Measurements from ENCODE around the gene AUP1. TPM values are rescaled to one million over a fixed set of nuclear protein-coding genes. Genes with fewer than 3 reads are reported as not detected.

AUP1 gene
- total and polyA plus RNA-seq, 9 of the 15 experiments (the other 6 are each of a cell fraction or from before 2014, with no cell fraction given), result 70.7 to 245 (median 165) TPM

DNA sequence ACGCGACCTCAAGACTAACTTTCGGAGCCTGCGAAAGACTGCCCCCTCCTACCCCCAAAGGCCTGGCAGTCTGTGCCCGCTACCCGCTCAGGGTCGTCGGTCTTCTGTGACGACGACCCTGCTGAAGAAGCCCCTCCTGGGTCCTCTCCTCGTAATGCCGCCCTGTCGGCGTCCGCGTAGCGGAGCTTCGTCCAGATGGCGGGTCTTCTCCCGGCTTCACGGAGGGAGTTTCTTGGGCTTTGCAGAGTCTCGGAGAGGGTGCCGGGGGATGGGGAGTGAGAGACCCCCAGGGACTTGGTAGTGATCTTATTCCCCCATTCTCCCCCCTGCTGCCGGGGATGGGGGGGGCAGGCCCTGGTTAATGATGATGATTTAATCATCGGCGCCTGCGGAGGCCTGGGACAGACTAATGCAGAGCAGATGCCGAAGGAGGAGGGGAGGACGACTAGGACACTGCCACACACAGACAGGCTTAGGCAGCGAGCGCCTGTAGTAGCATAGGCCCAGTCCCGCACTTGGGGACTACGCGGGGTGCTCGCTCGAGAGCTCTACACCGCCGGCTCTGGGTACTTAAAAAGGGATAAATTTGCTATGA, 21.5 kb downstream of the AUP1 start (continued):
- TF ChIP-seq, protein P1, sequence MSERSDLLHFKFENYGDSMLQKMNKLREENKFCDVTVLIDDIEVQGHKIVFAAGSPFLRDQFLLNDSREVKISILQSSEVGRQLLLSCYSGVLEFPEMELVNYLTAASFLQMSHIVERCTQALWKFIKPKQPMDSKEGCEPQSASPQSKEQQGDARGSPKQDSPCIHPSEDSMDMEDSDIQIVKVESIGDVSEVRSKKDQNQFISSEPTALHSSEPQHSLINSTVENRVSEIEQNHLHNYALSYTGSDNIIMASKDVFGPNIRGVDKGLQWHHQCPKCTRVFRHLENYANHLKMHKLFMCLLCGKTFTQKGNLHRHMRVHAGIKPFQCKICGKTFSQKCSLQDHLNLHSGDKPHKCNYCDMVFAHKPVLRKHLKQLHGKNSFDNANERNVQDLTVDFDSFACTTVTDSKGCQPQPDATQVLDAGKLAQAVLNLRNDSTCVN (CRISPR knock-in tag; IDR thresholded peaks at IDR 0.05), result no peak
- TF ChIP-seq NFRKB (IDR thresholded peaks at IDR 0.05; ENCODE audit: low read depth) (peak; percentile 62; the same call in 1 of the 2 replicates), ZNF124 (CRISPR knock-in tag; IDR thresholded peaks at IDR 0.05) (no peak), ZNF395 (CRISPR knock-in tag; IDR thresholded peaks at IDR 0.05) (peak; percentile 78; the same call in 1 of the 2 replicates), BRD4 (IDR thresholded peaks at IDR 0.05) (0 out of 2 replicates have a peak, but pooled peaks have one; percentile 62), CBX1 (IDR thresholded peaks at IDR 0.05; ENCODE audit: low read depth) (no peak), HNRNPL (IDR thresholded peaks at IDR 0.05; ENCODE audit: low read depth, low read length) (no peak), ZNF511 (CRISPR knock-in tag; IDR thresholded peaks at IDR 0.05) (no peak), HEY1 (CRISPR knock-in tag; IDR thresholded peaks at IDR 0.05; ENCODE audit: borderline replicate concordance) (no peak)
- TF ChIP-seq, protein P2, sequence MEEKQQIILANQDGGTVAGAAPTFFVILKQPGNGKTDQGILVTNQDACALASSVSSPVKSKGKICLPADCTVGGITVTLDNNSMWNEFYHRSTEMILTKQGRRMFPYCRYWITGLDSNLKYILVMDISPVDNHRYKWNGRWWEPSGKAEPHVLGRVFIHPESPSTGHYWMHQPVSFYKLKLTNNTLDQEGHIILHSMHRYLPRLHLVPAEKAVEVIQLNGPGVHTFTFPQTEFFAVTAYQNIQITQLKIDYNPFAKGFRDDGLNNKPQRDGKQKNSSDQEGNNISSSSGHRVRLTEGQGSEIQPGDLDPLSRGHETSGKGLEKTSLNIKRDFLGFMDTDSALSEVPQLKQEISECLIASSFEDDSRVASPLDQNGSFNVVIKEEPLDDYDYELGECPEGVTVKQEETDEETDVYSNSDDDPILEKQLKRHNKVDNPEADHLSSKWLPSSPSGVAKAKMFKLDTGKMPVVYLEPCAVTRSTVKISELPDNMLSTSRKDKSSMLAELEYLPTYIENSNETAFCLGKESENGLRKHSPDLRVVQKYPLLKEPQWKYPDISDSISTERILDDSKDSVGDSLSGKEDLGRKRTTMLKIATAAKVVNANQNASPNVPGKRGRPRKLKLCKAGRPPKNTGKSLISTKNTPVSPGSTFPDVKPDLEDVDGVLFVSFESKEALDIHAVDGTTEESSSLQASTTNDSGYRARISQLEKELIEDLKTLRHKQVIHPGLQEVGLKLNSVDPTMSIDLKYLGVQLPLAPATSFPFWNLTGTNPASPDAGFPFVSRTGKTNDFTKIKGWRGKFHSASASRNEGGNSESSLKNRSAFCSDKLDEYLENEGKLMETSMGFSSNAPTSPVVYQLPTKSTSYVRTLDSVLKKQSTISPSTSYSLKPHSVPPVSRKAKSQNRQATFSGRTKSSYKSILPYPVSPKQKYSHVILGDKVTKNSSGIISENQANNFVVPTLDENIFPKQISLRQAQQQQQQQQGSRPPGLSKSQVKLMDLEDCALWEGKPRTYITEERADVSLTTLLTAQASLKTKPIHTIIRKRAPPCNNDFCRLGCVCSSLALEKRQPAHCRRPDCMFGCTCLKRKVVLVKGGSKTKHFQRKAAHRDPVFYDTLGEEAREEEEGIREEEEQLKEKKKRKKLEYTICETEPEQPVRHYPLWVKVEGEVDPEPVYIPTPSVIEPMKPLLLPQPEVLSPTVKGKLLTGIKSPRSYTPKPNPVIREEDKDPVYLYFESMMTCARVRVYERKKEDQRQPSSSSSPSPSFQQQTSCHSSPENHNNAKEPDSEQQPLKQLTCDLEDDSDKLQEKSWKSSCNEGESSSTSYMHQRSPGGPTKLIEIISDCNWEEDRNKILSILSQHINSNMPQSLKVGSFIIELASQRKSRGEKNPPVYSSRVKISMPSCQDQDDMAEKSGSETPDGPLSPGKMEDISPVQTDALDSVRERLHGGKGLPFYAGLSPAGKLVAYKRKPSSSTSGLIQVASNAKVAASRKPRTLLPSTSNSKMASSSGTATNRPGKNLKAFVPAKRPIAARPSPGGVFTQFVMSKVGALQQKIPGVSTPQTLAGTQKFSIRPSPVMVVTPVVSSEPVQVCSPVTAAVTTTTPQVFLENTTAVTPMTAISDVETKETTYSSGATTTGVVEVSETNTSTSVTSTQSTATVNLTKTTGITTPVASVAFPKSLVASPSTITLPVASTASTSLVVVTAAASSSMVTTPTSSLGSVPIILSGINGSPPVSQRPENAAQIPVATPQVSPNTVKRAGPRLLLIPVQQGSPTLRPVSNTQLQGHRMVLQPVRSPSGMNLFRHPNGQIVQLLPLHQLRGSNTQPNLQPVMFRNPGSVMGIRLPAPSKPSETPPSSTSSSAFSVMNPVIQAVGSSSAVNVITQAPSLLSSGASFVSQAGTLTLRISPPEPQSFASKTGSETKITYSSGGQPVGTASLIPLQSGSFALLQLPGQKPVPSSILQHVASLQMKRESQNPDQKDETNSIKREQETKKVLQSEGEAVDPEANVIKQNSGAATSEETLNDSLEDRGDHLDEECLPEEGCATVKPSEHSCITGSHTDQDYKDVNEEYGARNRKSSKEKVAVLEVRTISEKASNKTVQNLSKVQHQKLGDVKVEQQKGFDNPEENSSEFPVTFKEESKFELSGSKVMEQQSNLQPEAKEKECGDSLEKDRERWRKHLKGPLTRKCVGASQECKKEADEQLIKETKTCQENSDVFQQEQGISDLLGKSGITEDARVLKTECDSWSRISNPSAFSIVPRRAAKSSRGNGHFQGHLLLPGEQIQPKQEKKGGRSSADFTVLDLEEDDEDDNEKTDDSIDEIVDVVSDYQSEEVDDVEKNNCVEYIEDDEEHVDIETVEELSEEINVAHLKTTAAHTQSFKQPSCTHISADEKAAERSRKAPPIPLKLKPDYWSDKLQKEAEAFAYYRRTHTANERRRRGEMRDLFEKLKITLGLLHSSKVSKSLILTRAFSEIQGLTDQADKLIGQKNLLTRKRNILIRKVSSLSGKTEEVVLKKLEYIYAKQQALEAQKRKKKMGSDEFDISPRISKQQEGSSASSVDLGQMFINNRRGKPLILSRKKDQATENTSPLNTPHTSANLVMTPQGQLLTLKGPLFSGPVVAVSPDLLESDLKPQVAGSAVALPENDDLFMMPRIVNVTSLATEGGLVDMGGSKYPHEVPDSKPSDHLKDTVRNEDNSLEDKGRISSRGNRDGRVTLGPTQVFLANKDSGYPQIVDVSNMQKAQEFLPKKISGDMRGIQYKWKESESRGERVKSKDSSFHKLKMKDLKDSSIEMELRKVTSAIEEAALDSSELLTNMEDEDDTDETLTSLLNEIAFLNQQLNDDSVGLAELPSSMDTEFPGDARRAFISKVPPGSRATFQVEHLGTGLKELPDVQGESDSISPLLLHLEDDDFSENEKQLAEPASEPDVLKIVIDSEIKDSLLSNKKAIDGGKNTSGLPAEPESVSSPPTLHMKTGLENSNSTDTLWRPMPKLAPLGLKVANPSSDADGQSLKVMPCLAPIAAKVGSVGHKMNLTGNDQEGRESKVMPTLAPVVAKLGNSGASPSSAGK (IDR thresholded peaks at IDR 0.05), result 0 out of 2 replicates have a peak, but pooled peaks have one; percentile 31

Measured in K562 (cell line).